IMR-90 (cell line): ENCODE data around the gene NCOA5.

Source experiments
- CTCF ChIP-seq: conservative IDR thresholded peaks from 2 replicates; pipeline ENCODE4 v1.5.1; 2012; ENCODE audit warnings: mild to moderate bottlenecking, low read depth, low read length, improper control_type of control experiment
- FOS ChIP-seq: fragments of 150-350 bp; IDR thresholded peaks from 2 replicates; pipeline ENCODE4 v1.6.1; 2016; ENCODE audit warnings: low read depth, low read length
- MXI1 ChIP-seq: IDR thresholded peaks from 2 replicates; pipeline ENCODE4 v1.6.1; 2012; ENCODE audit warnings: low read depth, mild to moderate bottlenecking, low read length, moderate library complexity, borderline replicate concordance
- POLR2A ChIP-seq: IDR thresholded peaks from 2 replicates; pipeline ENCODE4 v1.6.1; 2012; ENCODE audit warnings: mild to moderate bottlenecking, low read depth, low read length
- RAD21 ChIP-seq: IDR thresholded peaks from 2 replicates; pipeline ENCODE4 v1.6.1; 2012; ENCODE audit warnings: low read length, improper control_type of control experiment
- SMC3 ChIP-seq: fragments of 150-350 bp; IDR thresholded peaks from 2 replicates; pipeline ENCODE4 v1.6.1; 2016; ENCODE audit warnings: low read depth, mild to moderate bottlenecking, antibody characterized with exemption, low read length, moderate library complexity

- TF ChIP-seq CTCF (no peak), FOS (no peak), MXI1 (no peak), SMC3 (no peak), RAD21 (no peak), POLR2A (no peak)
These were observed 58.0 kb downstream of the NCOA5 start for GRCh38 chr20:46031701-46032254.
